MM.1S (cell line): ENCODE data around the gene FIGLA.

ENCODE experiments used
- CTCF ChIP-seq: fragments of 300-600 bp; sonication (generic); IDR thresholded peaks from 2 replicates; pipeline ENCODE4 v1.5.1; 2016; ENCODE audit warnings: antibody characterized with exemption, low read length, mixed read lengths
- EZH2 ChIP-seq: fragments of 300-600 bp; sonication (generic); optimal IDR thresholded peaks from 2 replicates; pipeline ENCODE3; 2017; ENCODE audit warnings: low read depth, mild to moderate bottlenecking, antibody characterized with exemption, low read length, mixed read lengths
- EZH2phosphoT487 ChIP-seq: fragments of 300-600 bp; sonication (generic); IDR thresholded peaks from 2 replicates; pipeline ENCODE4 v1.6.1; 2018; ENCODE audit warnings: antibody characterized with exemption, low read length

- no peak for TF ChIP-seq CTCF
- no peak for TF ChIP-seq EZH2
- no peak for TF ChIP-seq EZH2phosphoT487
Measured at GRCh38 chr2:70801607-70802263, 11.3 kb upstream of the FIGLA start.
